Mesenchymal stem cell (in vitro differentiated cells and primary cell): Measurements from ENCODE around the gene KIF1A.

Source experiments
- DNase-seq: peaks from one replicate; pipeline ENCODE4 v3.0.0-alpha.2; 2013
- H2AFZ ChIP-seq: one replicate; pipeline ENCODE4 v1.6.1; 2013; ENCODE audit warnings: low read depth, mild to moderate bottlenecking, control low read depth, inconsistent platforms, low read length, moderate library complexity
- H2AK5ac ChIP-seq: 2 replicates; pipeline ENCODE4 v1.6.1; 2013; ENCODE audit warnings: low read length, moderate library complexity, mild to moderate bottlenecking, inconsistent platforms; ENCODE audit not compliant: severe bottlenecking
- H2BK120ac ChIP-seq: one replicate; pipeline ENCODE4 v1.6.1; 2013; ENCODE audit warnings: low read depth, mild to moderate bottlenecking, inconsistent platforms, low read length, moderate library complexity
- H2BK12ac ChIP-seq, 2 experiments: one replicate each; pipeline ENCODE4 v1.6.1; 2013; ENCODE audit warnings: inconsistent platforms in 2 of 2, low read length in 2 of 2, mild to moderate bottlenecking in 2 of 2, moderate library complexity in 2 of 2, control low read depth in 1 of 2
- H2BK15ac ChIP-seq: one replicate; pipeline ENCODE4 v1.6.1; 2013; ENCODE audit warnings: mild to moderate bottlenecking, low read depth, inconsistent platforms; ENCODE audit not compliant: poor library complexity, severe bottlenecking
- H2BK5ac ChIP-seq: 2 replicates; pipeline ENCODE4 v1.6.1; 2013; ENCODE audit warnings: low read depth, mild to moderate bottlenecking, low read length, control low read depth, inconsistent platforms; ENCODE audit not compliant: poor library complexity, severe bottlenecking
- H3K14ac ChIP-seq, 2 experiments: one replicate each; pipeline ENCODE4 v1.6.1; 2013; ENCODE audit warnings: inconsistent platforms in 2 of 2, low read length in 2 of 2, control low read depth in 1 of 2, mild to moderate bottlenecking in 1 of 2, moderate library complexity in 1 of 2
- H3K18ac ChIP-seq, 2 experiments: one replicate each; pipeline ENCODE4 v1.6.1; 2013; ENCODE audit warnings: inconsistent platforms in 2 of 2, low read length in 2 of 2, control low read depth in 1 of 2, low read depth in 1 of 2, mild to moderate bottlenecking in 1 of 2
- H3K23ac ChIP-seq, 2 experiments: one replicate each; pipeline ENCODE4 v1.6.1; 2013; ENCODE audit warnings: inconsistent platforms in 2 of 2, low read length in 2 of 2, mild to moderate bottlenecking in 2 of 2, moderate library complexity in 2 of 2, control low read depth in 1 of 2
- H3K27ac ChIP-seq: 2 replicates; pipeline ENCODE4 v1.5.1; 2013; ENCODE audit warnings: mild to moderate bottlenecking, moderate library complexity, low read length, control low read depth, inconsistent platforms; ENCODE audit not compliant: poor library complexity, severe bottlenecking
- H3K27me3 ChIP-seq, 2 experiments: 2 replicates each; pipeline versions ENCODE4 v1.6.1 to v1.7.0; 2013; ENCODE audit warnings: low read length in 2 of 2, mild to moderate bottlenecking in 2 of 2, moderate library complexity in 2 of 2, control low read depth in 1 of 2, inconsistent platforms in 1 of 2; ENCODE audit not compliant: control insufficient read depth in 1 of 2, insufficient read depth in 1 of 2
- H3K36me3 ChIP-seq, 2 experiments: 2 replicates each; pipeline versions ENCODE4 v1.6.1 to v1.7.0; 2013; ENCODE audit warnings: low read length in 2 of 2, control low read depth in 1 of 2, inconsistent platforms in 1 of 2, low read depth in 1 of 2, mild to moderate bottlenecking in 1 of 2; ENCODE audit not compliant: insufficient read depth in 2 of 2, control insufficient read depth in 1 of 2
- H3K4ac ChIP-seq, 2 experiments: one replicate each; pipeline ENCODE4 v1.6.1; 2013; ENCODE audit warnings: inconsistent platforms in 2 of 2, low read length in 2 of 2, mild to moderate bottlenecking in 2 of 2, moderate library complexity in 2 of 2, control low read depth in 1 of 2, low read depth in 1 of 2
- H3K4me1 ChIP-seq: 2 replicates; pipeline ENCODE4 v1.6.1; 2013; ENCODE audit warnings: low read depth, low read length, control low read depth; ENCODE audit not compliant: control insufficient read depth, insufficient read depth
- H3K4me2 ChIP-seq: 2 replicates; pipeline ENCODE4 v1.6.1; 2013; ENCODE audit warnings: low read length, mild to moderate bottlenecking, inconsistent platforms; ENCODE audit not compliant: poor library complexity, severe bottlenecking
- H3K4me3 ChIP-seq, 2 experiments: 2 replicates each; pipeline versions ENCODE4 v1.5.1 to v1.7.0; 2013; ENCODE audit warnings: low read length in 2 of 2, mild to moderate bottlenecking in 2 of 2, control low read depth in 1 of 2, low read depth in 1 of 2; ENCODE audit not compliant: insufficient read depth in 1 of 2
- H3K79me1 ChIP-seq: replicated peaks from 2 replicates; pipeline ENCODE4 v1.6.1; 2013; ENCODE audit warnings: mild to moderate bottlenecking, control low read depth, low read length, inconsistent platforms; ENCODE audit not compliant: poor library complexity, severe bottlenecking
- H3K9ac ChIP-seq: 2 replicates; pipeline ENCODE4 v1.7.0; 2013; ENCODE audit warnings: mild to moderate bottlenecking, low read length, moderate library complexity
- H3K9me3 ChIP-seq: 2 replicates; pipeline ENCODE4 v1.7.0; 2013; ENCODE audit warnings: mild to moderate bottlenecking, low read length; ENCODE audit not compliant: control insufficient read depth
- H4K8ac ChIP-seq: one replicate; pipeline ENCODE4 v1.6.1; 2013; ENCODE audit warnings: inconsistent platforms, mild to moderate bottlenecking, low read length, moderate library complexity
- H4K91ac ChIP-seq: one replicate; pipeline ENCODE4 v1.6.1; 2013; ENCODE audit warnings: mild to moderate bottlenecking, low read length, inconsistent platforms
- WGBS: methylation state at CpG from one replicate; pipeline ENCODE4 v1.1.7; 2013; ENCODE audit warnings: mixed read lengths; 5-methylcytosine and 5-hydroxymethylcytosine counted together

The KIF1A gene

DNA sequence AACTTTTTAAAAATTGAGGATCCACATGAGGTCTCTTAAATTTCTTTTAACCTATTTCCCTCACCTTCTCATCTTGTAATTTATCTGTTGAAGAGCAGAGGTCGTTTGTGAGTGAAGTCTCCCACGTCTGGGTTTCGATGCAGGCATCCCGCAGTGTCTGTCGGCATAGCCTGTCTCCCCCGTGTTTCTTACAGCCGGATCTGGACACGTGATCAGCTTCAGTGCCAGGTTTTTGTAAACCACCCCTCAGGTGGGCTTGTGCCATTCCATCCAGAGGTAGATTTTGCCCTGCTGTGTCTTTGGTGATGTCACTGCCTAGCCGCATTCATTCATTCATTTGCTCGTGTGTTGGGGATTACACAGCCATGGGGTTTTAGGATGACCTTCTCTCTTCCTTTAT, 112.2 kb downstream of the KIF1A start:
- Histone ChIP-seq H4K91ac (no peak overlapping the region), H3K9ac (no peak overlapping the region), H2AK5ac (no peak overlapping the region), H3K4ac (no peak overlapping the region), H3K4me1 (no peaks in the 10 kb centered on the region), H3K9me3 (peaks cover 3% of the 10 kb centered on the region), H3K23ac (no peak overlapping the region), H2BK5ac (no peak overlapping the region), H2BK15ac (no peak overlapping the region), H3K4me2 (no peak overlapping the region), H4K8ac (no peak overlapping the region), H3K79me1 (no peaks in the 10 kb centered on the region), H3K18ac (no peak overlapping the region), H3K27me3 (peaks cover 18 to 85% of the 10 kb centered on the region in 2 experiments), H3K36me3 (no peaks in the 10 kb centered on the region), H2BK12ac (no peak overlapping the region), H2BK120ac (no peak overlapping the region), H3K27ac (no peak overlapping the region), H3K14ac (no peak overlapping the region), H2AFZ (no peak overlapping the region), H3K4me3 (no peak overlapping the region)
- WGBS: 67% methylated on average over 9 of the region's 10 CpGs
- no peak for DNase-seq

DNA sequence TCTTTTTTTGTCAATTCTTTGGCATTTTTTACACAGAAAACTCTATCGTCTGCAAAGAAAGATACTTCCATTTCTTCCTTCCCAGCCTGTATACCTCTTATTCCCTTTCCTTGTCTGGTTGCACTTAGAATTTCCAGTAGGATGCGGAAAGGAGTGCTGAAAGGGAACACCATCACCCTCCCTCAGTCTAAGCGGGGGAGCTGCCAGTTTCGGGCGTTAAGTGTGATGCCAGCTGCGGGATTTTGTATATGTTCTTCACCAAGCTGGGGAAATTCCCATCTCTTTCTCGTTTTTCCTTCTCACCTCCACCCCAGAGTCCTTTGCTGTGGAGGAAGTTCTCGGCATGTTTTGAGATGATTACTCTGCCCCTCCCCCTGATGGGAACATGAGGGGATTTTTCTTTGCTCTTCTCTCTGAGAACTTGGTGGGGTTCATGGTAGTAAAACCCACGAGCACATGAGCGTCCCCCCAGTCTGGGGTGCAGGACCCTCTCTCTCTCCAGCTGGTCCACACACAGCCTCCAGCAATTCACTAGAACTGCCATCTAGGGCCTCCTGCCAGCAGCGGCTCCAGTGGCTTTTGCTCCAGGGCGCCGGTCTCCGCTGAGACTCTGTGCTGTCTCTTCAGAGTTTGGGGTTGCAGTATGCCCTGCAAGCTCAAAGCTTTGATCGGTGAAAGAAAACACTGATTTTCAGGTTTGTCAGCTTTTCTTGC, 112.8 kb downstream of the KIF1A start:
- Histone ChIP-seq H3K4me2 (no peak overlapping the region), H3K18ac (no peak overlapping the region), H3K4me1 (no peaks in the 10 kb centered on the region), H2BK5ac (no peak overlapping the region), H3K79me1 (no peaks in the 10 kb centered on the region), H3K4ac (no peak overlapping the region), H2BK15ac (no peak overlapping the region), H3K9ac (no peak overlapping the region), H2AFZ (no peak overlapping the region), H3K27ac (no peak overlapping the region), H2BK12ac (no peak overlapping the region), H3K23ac (no peak overlapping the region), H3K36me3 (no peaks in the 10 kb centered on the region), H3K4me3 (no peak overlapping the region), H4K91ac (no peak overlapping the region), H3K14ac (no peak overlapping the region), H4K8ac (no peak overlapping the region), H3K27me3 (peaks cover 18 to 87% of the 10 kb centered on the region in 2 experiments), H3K9me3 (peaks cover 3% of the 10 kb centered on the region), H2BK120ac (no peak overlapping the region), H2AK5ac (no peak overlapping the region)
- 84% methylated on average over 13 of the region's 15 CpGs for WGBS
- DNase-seq: no peak

DNA sequence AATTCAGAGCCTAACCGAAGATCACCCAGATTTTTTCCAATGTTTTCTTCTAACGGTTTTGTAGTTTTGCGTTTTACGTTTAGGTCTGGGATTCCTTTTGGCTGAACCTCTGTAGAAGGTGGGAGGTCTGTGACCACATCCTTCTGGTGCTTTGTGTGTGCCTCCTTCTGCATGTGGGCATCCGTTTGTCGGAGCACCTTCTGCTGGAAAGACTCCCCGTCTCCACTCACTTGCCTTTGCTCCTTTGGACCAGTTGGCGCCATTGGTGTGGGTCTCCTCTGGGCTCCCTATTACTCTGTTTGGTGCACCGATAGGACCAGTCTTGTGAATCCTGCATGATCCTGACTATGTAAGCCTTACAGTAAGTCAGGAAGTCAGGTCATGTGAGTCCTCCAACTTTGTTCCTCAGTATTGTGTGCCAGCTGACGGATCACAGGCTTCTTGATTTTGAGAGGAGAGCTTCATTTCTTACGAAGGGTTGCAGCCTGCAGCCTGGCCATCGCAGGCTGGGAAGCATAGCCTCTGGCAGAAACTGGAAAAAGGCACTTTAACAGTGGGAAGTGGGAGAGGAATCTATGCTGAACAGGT, 114.7 kb downstream of the KIF1A start:
- Histone ChIP-seq H3K36me3 (peaks cover 0 to 6% of the 10 kb centered on the region in 2 experiments), H2BK12ac (no peak overlapping the region), H4K8ac (no peak overlapping the region), H2AFZ (no peak overlapping the region), H3K9me3 (peaks cover 3% of the 10 kb centered on the region), H3K27ac (no peak overlapping the region), H3K79me1 (no peaks in the 10 kb centered on the region), H3K4ac (no peak overlapping the region), H3K4me3 (no peak overlapping the region), H3K18ac (no peak overlapping the region), H3K27me3 (peaks cover 14 to 79% of the 10 kb centered on the region in 2 experiments), H2AK5ac (no peak overlapping the region), H3K4me2 (no peak overlapping the region), H3K23ac (no peak overlapping the region), H2BK120ac (no peak overlapping the region), H2BK15ac (no peak overlapping the region), H3K9ac (no peak overlapping the region), H3K14ac (no peak overlapping the region), H2BK5ac (no peak overlapping the region), H4K91ac (no peak overlapping the region), H3K4me1 (no peaks in the 10 kb centered on the region)
- 91% methylated on average over 12 of the region's 12 CpGs for WGBS
- no peak for DNase-seq

DNA sequence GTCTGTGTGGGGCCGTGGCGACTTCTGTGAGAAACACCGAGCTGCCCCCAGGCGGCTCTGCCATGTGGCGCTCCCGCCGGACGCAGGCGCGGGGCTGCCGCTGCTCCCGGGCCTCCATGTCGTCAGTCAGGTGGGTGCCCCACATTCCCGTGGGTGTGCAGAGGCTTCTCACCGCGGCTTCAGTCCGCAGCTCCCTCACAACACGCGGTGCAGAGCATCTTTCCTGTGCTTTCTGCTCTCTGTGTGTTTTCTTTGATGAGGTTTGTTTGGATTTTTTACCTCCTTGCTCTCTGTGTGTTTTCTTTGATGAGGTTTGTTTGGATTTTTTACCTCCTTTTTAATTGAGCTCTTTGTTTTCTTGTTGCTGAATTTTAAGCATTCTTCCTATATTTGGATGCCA, 115.4 kb downstream of the KIF1A start:
- Histone ChIP-seq H3K4me3 (no peak overlapping the region), H3K18ac (no peak overlapping the region), H3K4ac (no peak overlapping the region), H3K23ac (no peak overlapping the region), H2AFZ (no peak overlapping the region), H3K4me2 (no peak overlapping the region), H2BK5ac (no peak overlapping the region), H3K36me3 (peaks cover 0 to 6% of the 10 kb centered on the region in 2 experiments), H3K79me1 (no peaks in the 10 kb centered on the region), H4K91ac (no peak overlapping the region), H3K27me3 (peaks cover 12 to 74% of the 10 kb centered on the region in 2 experiments), H3K9ac (no peak overlapping the region), H3K14ac (no peak overlapping the region), H4K8ac (no peak overlapping the region), H3K4me1 (no peaks in the 10 kb centered on the region), H3K9me3 (peaks cover 3% of the 10 kb centered on the region), H2AK5ac (no peak overlapping the region), H3K27ac (no peak overlapping the region), H2BK120ac (no peak overlapping the region), H2BK12ac (no peak overlapping the region), H2BK15ac (no peak overlapping the region)
- 73% methylated on average over 19 of the region's 19 CpGs for WGBS
- no peak for DNase-seq
